ENCODE measurements around the gene TLNRD1. TPM values are rescaled to one million over a fixed set of nuclear protein-coding genes. Genes with fewer than 3 reads are reported as not detected.
A peak's percentile ranks its signal among the peaks of the same experiment; 100 is the strongest.

Gene TLNRD1
- total RNA-seq, 1 experiment from 2014 or later, result 21.4 TPM

DNA sequence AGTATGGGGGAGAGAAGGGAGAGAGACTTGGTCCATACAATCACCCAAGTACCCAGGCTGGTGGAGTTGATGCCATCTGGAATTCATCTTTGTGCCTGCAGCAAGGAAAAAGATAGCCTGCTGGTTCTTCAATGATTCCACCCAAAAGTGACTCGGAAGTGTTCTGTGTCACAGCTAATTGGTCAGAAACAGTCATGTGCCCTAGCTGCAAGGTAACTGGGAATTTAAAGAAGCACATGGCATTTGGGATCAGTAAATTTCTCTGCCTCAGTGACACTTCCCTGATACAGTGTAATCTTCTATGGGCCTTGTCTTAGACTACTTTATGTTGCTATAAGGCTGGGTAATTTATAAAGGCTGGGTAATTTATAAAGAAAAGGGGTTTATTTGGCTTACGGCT, 17.5 kb downstream of the TLNRD1 start:
- DNase-seq (ENCODE audit: low read depth), result no peak
- in situ Hi-C loops (cut with HindIII; ENCODE audit: low pct_unique_long_range_greater_than_20kb, low sequenced_read_pairs), result no loop called here

DNA sequence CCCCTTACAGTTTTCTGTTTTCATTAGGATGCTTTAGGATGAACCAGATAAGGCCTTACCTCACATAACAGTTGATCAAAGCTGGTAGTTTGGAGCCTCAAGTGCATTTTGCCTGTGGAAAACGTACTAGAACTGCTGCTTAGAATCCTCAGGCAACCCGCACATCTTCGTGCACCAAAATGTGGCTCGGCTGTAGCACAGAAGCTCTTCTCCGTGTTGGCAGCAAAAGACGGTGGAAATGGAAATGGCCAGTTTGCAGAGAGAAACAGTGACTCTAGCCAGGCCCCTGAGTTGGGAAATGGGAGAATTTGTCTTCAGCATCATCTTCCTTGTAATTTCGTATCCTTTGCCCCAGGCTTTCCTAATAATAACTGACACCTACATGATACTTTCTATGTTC, 20.6 kb downstream of the TLNRD1 start:
- in situ Hi-C loops (cut with HindIII; ENCODE audit: low pct_unique_long_range_greater_than_20kb, low sequenced_read_pairs), result no loop called here
- DNase-seq (ENCODE audit: low read depth), result no peak

DNA sequence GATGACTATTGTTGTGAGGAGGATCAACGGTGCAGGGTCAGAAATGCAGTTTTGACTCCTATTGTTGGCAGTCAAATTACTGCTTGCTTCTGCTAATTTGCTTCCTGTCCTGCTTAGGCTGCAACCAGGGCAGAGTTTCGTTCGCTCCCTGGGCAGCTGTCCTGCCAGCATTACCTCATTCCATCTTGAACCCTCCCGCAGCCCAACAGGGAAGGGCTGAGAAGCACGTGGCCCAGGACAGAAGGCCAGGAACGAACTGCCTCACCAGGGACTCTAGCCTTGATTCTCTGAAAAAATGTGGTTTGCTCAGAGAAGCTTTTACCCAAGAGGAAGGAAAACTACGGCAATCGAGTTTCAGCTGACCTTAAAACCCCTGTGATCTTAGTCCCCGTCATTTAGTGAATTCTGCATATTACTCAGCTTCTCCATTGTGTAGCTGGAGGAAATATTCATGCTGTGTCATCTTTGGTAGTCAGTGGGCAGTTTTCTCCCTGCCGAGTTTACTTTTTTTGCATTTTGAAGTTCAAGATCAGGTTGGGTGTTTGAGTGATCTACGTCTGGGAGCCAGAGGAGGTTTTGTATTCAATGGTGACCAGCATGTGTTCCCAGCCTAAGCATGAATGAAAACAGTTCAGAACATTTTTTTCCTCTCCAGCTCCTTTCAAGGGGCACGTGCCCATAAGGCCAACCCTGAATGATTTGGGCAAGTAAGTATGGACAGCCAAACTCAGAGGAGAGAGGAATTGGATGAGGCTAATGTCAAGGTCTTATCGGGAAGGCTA, 23.0 kb downstream of the TLNRD1 start:
- in situ Hi-C loops (cut with HindIII; ENCODE audit: low pct_unique_long_range_greater_than_20kb, low sequenced_read_pairs), result no loop called here
- no peak for DNase-seq (ENCODE audit: low read depth)

DNA sequence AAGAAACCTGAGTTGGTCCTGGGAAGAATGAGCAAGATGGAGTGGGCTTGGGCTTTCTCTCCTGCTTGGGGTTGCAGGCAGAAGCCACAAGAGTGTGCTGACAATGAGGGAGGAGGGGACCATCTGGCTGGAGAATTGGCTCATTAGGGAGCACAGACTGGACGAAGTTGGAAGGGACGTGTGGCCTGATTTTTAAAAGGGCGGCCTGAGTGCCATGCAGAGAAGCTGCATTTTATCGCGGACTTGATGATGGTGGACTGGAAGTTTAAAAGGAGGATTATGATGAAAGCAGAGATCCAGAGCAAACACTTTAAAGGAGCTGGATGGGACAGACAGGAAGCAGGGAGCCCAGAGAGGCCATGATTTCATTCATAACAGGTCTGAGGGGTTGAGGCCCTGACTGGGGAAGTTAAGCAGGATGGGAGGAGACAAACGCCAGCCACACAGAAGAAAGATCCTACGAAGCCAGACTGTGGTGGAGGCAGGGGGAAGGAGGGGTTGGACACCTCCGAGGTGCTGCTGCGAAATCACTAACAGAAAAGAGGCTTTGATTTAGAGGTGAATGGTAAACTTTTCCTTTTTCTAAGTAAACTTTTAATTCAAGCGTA, 23.6 kb downstream of the TLNRD1 start:
- in situ Hi-C loops (cut with HindIII; ENCODE audit: low pct_unique_long_range_greater_than_20kb, low sequenced_read_pairs), result no loop called here

DNA sequence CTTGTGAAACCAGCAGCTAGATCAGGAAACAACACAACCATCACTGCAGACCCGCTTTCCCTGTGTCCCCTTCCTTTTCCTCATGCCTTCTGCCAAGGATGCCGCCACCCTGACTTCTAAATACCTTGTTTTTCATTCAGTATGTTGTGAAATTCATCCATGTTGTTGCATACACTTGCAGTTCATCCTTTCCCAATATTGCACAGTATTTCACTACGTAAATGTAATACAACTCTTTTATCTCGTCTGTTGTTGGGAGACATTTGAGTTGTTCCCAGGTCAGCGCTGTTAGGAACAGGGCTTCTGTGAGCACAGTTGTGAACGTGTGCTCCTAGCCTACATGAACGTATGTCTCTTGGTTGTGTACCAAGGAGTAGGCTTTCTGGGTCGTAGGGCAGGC, 24.2 kb downstream of the TLNRD1 start:
- no peak for DNase-seq (ENCODE audit: low read depth)
- in situ Hi-C loops (cut with HindIII; ENCODE audit: low pct_unique_long_range_greater_than_20kb, low sequenced_read_pairs), result no loop called here

More for the DNA sequence above, 23.6 kb downstream of the TLNRD1 start:
- no peak for DNase-seq (ENCODE audit: low read depth)

DNA sequence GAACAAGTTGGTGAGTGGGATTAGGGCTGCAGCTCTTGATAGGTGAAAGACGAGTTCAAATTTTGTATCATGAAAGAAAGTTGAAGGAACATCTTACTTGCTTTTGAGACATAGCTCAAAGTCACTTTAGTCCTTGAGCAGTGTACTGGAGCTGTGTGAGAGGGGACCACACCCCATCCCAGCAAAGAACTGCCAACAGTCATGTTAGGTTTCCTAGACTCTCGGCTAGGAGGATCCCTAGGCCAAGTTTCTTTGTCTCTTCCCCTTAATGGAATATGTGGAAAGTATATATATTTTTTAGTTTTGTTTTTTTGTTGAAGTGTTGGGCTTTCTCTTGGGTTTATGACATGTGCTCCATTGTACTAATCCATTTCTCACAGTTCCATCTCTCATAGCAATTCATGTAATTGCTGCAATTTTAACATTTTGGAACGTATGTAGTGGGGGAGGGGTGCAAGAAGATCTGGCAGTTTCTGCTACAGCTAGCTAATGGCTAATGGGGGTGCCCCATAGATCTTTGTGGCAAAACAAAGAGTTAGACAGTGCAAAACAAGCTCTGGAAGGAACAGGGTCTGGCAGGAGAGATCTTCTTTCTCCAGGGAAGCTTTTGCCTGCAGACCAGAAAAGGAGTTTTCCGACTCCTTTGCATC, 25.1 kb downstream of the TLNRD1 start:
- no peak for DNase-seq (ENCODE audit: low read depth)
- in situ Hi-C loops (cut with HindIII; ENCODE audit: low pct_unique_long_range_greater_than_20kb, low sequenced_read_pairs), result no loop called here

DNA sequence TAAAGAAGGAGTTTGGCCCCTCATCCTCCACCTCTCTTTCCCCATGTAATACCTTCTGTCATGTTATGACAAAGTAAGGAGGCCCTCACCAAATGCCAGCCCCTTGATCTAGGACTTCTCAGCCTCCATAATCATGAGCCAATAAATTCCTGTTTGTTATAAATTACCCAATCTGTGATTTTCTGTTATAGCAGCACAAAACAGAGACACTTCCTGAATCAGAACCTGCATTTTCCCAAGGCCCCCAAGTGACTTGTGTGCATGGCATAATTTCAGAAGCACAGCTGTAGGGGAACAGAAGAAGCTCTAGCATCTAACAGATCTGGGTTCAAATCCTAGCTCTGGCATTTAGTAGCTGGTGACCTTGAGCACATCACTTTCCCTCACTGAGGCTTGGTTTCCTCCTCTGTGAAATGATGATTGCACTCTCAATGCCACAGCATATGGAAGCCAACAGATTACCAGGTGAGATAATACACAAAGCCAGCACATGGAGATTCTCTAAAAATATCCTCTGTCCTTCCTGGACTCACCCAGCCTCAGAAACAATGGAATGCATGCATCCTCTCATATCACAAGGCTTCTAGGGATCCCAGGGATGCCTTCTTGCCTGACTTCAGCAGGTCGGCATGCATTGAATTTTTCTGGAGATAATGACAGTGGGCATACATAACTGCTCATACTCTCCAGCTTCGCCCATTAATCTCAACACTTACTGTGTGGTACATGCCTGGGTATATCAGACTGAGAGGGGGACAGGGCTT, 26.3 kb downstream of the TLNRD1 start:
- no peak for DNase-seq (ENCODE audit: low read depth)
- in situ Hi-C loops (cut with HindIII; ENCODE audit: low pct_unique_long_range_greater_than_20kb, low sequenced_read_pairs), result no loop called here

DNA sequence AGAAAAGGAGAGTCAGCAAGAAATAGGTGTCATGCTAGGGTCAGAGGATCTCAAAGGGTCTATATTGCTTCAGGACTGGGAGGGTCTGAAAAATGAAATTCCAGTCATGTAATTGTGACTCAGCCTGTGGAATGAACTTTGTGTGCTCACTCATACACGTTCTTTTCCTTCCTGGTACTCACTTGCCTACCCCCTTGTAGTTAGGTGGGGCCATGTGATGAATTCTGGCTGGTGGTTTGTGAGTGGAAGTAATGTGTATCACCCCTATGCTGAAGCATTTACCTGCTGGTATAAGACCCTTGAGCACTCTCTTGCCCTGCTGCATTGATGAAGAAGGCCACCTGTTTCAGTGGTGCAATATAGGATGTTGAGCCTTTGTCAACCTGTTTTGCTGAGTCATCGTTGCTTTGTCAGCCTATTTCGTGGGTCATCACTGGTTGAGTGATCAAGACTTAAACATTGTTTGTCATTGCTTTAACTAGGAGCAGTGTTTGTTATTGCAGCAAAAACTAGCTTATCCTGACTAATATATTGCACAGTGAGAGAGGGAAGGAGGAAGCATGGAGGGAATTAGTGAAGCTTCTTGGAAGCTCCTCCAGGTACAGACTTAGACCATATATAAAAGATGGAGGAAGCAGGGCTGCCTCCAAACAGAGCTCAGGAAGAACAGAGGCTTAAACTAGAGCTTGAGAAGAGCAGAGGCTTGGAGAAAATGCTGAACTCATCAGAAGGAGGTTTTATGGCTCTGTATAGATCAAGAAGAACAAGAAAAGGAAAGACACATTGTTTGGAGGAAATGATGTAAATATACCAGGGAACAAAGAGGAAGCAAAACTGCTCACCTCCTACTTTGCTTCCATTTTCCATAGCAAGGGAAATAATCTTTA, 28.9 kb downstream of the TLNRD1 start:
- peak; percentile 31 for DNase-seq (ENCODE audit: low read depth)

DNA sequence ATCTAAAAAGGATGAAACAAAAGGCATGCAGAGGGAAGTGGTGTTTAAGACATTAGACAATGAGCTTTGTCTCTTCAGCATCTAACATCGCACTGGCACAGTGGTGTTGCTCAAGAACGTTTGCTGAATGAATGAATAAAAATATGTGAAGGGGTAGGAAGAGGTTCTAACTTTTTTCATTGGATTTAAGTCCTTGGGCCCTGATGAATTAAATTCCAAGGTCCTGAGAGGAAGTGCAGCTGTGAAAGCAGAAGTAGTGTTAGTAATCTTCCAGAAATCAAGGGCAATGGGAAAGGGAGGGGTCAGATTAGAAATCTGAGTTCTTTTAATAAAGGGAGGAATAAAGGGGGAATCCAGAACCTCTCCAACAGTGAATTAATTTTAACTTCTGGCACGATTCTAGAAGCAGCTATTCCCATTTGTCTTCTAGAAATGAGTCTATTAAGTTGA, 29.6 kb downstream of the TLNRD1 start:
- no peak for DNase-seq (ENCODE audit: low read depth)
- in situ Hi-C loops (cut with HindIII; ENCODE audit: low pct_unique_long_range_greater_than_20kb, low sequenced_read_pairs), result no loop called here

More for the DNA sequence above, 28.9 kb downstream of the TLNRD1 start:
- in situ Hi-C loops (cut with HindIII; ENCODE audit: low pct_unique_long_range_greater_than_20kb, low sequenced_read_pairs), result no loop called here

DNA sequence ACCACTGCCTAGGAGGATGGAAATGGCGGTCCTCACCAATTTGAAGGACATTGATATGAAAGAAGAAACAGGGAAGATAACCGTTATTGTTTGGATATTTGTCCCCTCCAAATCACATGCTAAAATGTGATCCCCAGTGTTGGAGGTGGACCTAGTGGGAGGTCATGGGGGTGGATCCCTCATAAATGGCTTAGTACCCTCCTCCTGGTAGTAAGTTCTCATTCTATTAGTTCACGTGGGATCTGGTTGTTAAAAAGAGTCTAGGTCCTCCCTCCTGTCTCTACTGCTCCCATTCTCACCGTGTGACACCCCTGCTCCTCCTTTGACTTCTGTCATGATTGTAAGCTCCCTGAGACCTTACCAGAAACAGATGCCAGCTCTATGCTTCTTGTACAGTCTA, 30.5 kb downstream of the TLNRD1 start:
- in situ Hi-C loops (cut with HindIII; ENCODE audit: low pct_unique_long_range_greater_than_20kb, low sequenced_read_pairs), result no loop called here
- DNase-seq (ENCODE audit: low read depth), result no peak

DNA sequence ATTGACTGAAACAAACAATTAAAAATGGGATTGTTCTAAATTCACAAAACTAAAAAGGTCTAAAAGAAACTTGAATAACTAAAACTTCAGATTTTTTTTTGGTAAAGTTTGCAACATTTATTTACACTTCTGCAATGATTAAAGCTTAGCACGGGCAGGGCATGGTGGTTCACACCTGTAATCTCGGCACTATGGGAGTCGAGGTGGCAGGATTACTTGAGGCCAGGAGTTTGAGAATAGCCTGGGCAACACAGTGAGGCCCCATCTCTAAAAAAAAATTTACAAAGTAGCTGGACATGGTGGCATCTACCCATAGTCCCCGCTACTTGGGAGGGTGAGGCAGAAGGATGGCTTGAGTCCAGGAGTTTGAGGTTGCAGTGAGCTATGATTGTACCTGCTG, 31.6 kb downstream of the TLNRD1 start:
- in situ Hi-C loops (cut with HindIII; ENCODE audit: low pct_unique_long_range_greater_than_20kb, low sequenced_read_pairs), result no loop called here
- no peak for DNase-seq (ENCODE audit: low read depth)

DNA sequence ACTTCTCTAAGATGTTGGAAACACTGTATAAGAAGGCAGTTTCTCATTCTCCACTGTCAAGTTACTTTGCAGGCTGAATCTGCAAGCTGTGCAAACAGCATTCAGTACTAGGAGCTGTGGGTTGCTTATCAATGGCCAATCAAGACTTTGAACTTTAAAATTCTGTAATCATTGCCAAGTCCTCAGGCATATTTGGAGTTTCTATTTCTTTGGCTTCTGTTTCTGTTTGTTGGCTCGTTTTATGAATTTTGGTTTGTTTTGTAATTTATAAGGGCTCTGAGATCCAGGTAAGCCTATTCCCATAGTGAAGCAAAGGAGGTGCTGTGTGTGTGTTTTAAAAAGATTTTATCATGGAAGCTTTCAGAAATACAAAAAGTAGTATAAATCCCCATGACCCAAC, 32.1 kb downstream of the TLNRD1 start:
- DNase-seq (ENCODE audit: low read depth), result no peak
- in situ Hi-C loops (cut with HindIII; ENCODE audit: low pct_unique_long_range_greater_than_20kb, low sequenced_read_pairs), result no loop called here

DNA sequence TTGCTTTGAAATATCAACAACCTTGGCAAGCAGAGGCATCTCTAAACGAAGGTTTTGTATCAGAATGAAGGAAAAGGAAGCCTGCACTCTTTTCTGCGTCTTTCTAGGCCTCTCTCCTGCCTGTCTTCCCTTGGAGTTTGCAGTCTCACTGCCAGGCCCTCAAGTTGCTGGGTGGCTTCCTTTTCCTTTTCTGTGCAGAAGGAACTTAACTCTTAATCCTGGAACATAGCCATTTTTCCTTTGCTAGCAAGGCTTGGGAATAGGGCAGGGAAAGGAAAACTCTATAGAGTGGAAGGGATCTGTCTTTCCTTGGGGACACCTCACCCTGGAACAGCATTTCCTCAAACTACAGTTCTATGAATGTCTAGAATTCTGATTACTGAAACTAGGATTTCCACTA, 32.8 kb downstream of the TLNRD1 start:
- in situ Hi-C loops (cut with HindIII; ENCODE audit: low pct_unique_long_range_greater_than_20kb, low sequenced_read_pairs), result no loop called here
- DNase-seq (ENCODE audit: low read depth), result no peak

DNA sequence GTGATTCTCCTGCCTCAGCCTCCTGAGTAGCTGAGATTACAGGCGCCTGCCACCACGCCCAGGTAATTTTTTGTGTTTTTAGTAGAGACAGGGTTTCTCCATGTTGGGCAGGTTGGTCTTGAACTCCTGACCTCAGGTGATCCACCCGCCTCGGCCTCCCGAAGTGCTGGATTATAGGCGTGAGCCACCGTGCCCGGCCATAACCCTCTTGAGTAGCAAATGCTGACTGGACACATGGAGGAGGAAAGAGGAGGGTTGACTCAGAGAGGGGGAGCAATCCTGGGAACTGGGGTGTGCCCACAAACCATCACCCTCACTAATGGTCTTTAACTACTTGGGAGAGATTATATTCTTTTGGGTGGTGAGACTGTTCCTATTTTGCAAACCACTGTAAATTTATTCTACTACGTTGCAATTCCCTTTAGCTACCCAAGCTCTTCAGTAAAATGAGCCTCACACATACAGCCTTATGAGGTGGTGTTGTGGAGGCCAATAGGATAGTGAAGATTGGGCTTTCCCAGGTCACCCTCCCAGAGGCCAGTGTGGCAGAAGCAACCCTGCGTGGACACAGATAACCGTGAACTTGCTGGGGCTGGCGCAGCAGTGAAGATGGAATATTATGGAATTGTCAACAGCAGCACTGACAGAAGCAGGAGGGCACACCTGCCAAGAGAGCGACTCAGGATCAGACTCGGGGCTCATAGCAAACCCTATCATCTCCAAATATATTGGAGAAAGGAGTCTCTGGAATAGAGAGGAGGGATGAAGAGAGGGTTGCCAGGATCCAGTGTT, 37.4 kb downstream of the TLNRD1 start:
- in situ Hi-C loops (cut with HindIII; ENCODE audit: low pct_unique_long_range_greater_than_20kb, low sequenced_read_pairs), result no loop called here
- no peak for DNase-seq (ENCODE audit: low read depth)

DNA sequence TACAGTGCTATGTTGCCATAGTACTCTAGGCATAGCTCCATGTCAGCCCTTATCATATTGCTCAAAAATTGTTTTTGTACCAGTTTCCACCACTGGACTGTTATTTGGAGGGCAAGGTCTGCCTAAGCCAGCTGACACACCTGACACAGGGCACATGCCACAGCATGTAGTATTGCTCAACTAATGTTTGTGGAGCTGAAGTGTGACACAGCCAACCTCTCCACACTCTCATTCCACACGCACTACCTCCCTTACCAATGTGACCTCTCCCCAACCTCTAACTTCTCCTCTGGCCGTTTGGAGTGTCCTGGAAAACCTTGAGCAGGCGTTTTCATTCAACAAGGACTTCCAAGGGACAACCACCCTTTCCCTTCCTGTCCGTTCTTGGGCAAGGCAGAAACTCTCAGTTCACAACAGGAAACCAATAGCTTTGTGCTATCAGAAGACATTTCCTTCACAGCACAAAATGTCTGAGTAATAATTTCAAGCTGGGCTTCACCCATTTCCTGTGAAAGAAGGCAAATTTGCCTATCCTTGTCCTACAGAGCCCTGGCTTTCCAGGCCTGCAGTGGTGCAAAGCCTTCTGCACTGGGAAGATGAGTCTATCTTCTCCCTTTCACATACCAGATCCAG, 38.4 kb downstream of the TLNRD1 start:
- in situ Hi-C loops (cut with HindIII; ENCODE audit: low pct_unique_long_range_greater_than_20kb, low sequenced_read_pairs), result no loop called here
- no peak for DNase-seq (ENCODE audit: low read depth)

DNA sequence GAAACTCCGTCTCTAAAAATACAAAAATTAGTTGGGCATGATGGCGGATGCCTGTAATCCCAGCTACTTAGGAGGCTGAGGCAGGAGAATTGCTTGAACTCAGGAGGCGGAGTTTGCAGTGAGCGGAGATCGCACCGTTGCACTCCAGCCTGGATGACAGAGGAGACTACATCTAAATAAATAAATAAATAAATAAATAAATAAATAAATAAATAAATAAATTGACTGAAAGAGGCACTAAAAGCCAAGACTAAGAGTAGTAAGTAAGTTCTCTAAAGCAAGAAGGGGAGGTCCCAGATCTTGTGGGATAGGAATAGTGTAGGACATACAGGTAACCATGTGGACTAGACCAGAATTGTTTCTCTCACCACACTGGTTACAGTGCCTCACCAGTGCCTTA, 40.0 kb downstream of the TLNRD1 start:
- in situ Hi-C loops (cut with HindIII; ENCODE audit: low pct_unique_long_range_greater_than_20kb, low sequenced_read_pairs), result no loop called here
- no peak for DNase-seq (ENCODE audit: low read depth)
